ENCODE data around the gene F8. TPM values are rescaled to one million over a fixed set of nuclear protein-coding genes. Genes with fewer than 3 reads are reported as not detected.

Gene F8
- total RNA-seq, 1 donor from 2014 or later: 1.3 TPM

GRCh38 chrX:154799556-154800348 is 222.8 kb downstream of the F8 start:
- Mint-ChIP-seq H3K9me3 (no peaks in the 10 kb centered on the region), H3K27me3 (peaks cover 11% of the 10 kb centered on the region), H3K27ac (peak overlapping the region; percentile 6), H3K36me3 (no peaks in the 10 kb centered on the region), H3K4me3 (peak overlapping the region; percentile 39), H3K4me1 (ENCODE audit: unreplicated experiment) (peaks cover 14% of the 10 kb centered on the region)
- DNase-seq (ENCODE audit: extremely low spot score, unreplicated experiment): no peak
- TF ChIP-seq CTCF (conservative IDR thresholded peaks at IDR 0.05): no peak

- Mint-ChIP-seq H3K27me3 (no peaks in the 10 kb centered on the region), H3K36me3 (no peaks in the 10 kb centered on the region), H3K4me3 (no peak overlapping the region), H3K27ac (no peak overlapping the region), H3K9me3 (no peaks in the 10 kb centered on the region), H3K4me1 (ENCODE audit: unreplicated experiment) (peaks cover 14% of the 10 kb centered on the region)
- DNase-seq (ENCODE audit: extremely low spot score, unreplicated experiment): no peak
- TF ChIP-seq CTCF (conservative IDR thresholded peaks at IDR 0.05): no peak
These were observed 225.5 kb downstream of the F8 start for GRCh38 chrX:154797006-154797405.

GRCh38 chrX:154795016-154795415 is 227.5 kb downstream of the F8 start:
- DNase-seq (ENCODE audit: extremely low spot score, unreplicated experiment): no peak
- no peaks in the 10 kb centered on the region for H3K9me3 Mint-ChIP-seq
- H3K4me1 Mint-ChIP-seq (ENCODE audit: unreplicated experiment): peaks cover 10% of the 10 kb centered on the region
- H3K27me3 Mint-ChIP-seq: no peaks in the 10 kb centered on the region
- no peak overlapping the region for H3K27ac Mint-ChIP-seq
- TF ChIP-seq CTCF (conservative IDR thresholded peaks at IDR 0.05): no peak
- no peak overlapping the region for H3K4me3 Mint-ChIP-seq
- no peaks in the 10 kb centered on the region for H3K36me3 Mint-ChIP-seq

GRCh38 chrX:154793084-154793795 is 229.3 kb downstream of the F8 start:
- Mint-ChIP-seq H3K4me1 (ENCODE audit: unreplicated experiment) (no peaks in the 10 kb centered on the region), H3K27me3 (no peaks in the 10 kb centered on the region), H3K36me3 (no peaks in the 10 kb centered on the region), H3K9me3 (no peaks in the 10 kb centered on the region), H3K27ac (no peak overlapping the region), H3K4me3 (no peak overlapping the region)
- DNase-seq (ENCODE audit: extremely low spot score, unreplicated experiment): no peak
- no peak for TF ChIP-seq CTCF (conservative IDR thresholded peaks at IDR 0.05)

- H3K9me3 Mint-ChIP-seq: no peaks in the 10 kb centered on the region
- DNase-seq (ENCODE audit: extremely low spot score, unreplicated experiment): no peak
- TF ChIP-seq CTCF (conservative IDR thresholded peaks at IDR 0.05): no peak
- H3K36me3 Mint-ChIP-seq: no peaks in the 10 kb centered on the region
- H3K27ac Mint-ChIP-seq: no peak overlapping the region
- no peak overlapping the region for H3K4me3 Mint-ChIP-seq
- no peaks in the 10 kb centered on the region for H3K4me1 Mint-ChIP-seq (ENCODE audit: unreplicated experiment)
- no peaks in the 10 kb centered on the region for H3K27me3 Mint-ChIP-seq
These were observed 230.6 kb downstream of the F8 start for GRCh38 chrX:154791939-154792338.
